ENCODE measurements around the gene RCE1.

Gene RCE1

GRCh38 chr11:66856496-66857233 lies 13.4 kb downstream of the RCE1 start, which contains the start of gene LRFN4:
LRFN4 (plus strand) TSS chr11:66857064; CDS start chr11:66857745, 681 bp downstream.
- H3K4me3 ChIP-seq (replicated peaks; ENCODE audit: insufficient read depth, low read length) = peak within 1 kb of the TSS; percentile 76
- no peak for DNase-seq (ENCODE audit: low read depth in 1 of 2, low spot score in 1 of 2)
- TF ChIP-seq REST (IDR thresholded peaks at IDR 0.05; ENCODE audit: insufficient replicate concordance, low read depth) = no peak
- no peak for TF ChIP-seq CTCF (IDR thresholded peaks at IDR 0.05; ENCODE audit: insufficient read depth, low read length)
- TF ChIP-seq SPI1 (IDR thresholded peaks at IDR 0.05; ENCODE audit: borderline replicate concordance, low read depth) = no peak
- TF ChIP-seq POLR2AphosphoS5 (IDR thresholded peaks at IDR 0.05; ENCODE audit: low read depth) = no peak
- no peak for TF ChIP-seq GABPA (IDR thresholded peaks at IDR 0.05; ENCODE audit: low read depth)

GRCh38 chr11:66857234-66857926 lies 14.1 kb downstream of the RCE1 start:
- Histone ChIP-seq H3K27me3 (ENCODE audit: insufficient read depth, poor library complexity, severe bottlenecking) (no peaks in the 10 kb centered on the region), H3K27ac (replicated peaks) (peak overlapping the region; percentile 71), H3K4me3 (replicated peaks; ENCODE audit: insufficient read depth, low read length) (peak overlapping the region; percentile 76)
- DNase-seq (ENCODE audit: low read depth in 1 of 2, low spot score in 1 of 2) = peak in 1 of 2 experiments; percentile 43
- TF ChIP-seq POLR2AphosphoS5 (IDR thresholded peaks at IDR 0.05; ENCODE audit: low read depth) (no peak), CTCF (IDR thresholded peaks at IDR 0.05; ENCODE audit: insufficient read depth, low read length) (no peak), REST (IDR thresholded peaks at IDR 0.05; ENCODE audit: insufficient replicate concordance, low read depth) (no peak), SPI1 (IDR thresholded peaks at IDR 0.05; ENCODE audit: borderline replicate concordance, low read depth) (no peak), GABPA (IDR thresholded peaks at IDR 0.05; ENCODE audit: low read depth) (no peak)

More at GRCh38 chr11:66856496-66857233, 13.4 kb downstream of the RCE1 start, which contains the start of gene LRFN4:
- H3K27ac ChIP-seq (replicated peaks) = peak within 1 kb of the TSS; percentile 96
- no peaks in the 10 kb centered on the region for H3K27me3 ChIP-seq (ENCODE audit: insufficient read depth, poor library complexity, severe bottlenecking)

- no peaks in the 10 kb centered on the region for H3K27me3 ChIP-seq (ENCODE audit: insufficient read depth, poor library complexity, severe bottlenecking)
- peak overlapping the region; percentile 76 for H3K4me3 ChIP-seq (replicated peaks; ENCODE audit: insufficient read depth, low read length)
- DNase-seq (ENCODE audit: low read depth in 1 of 2, low spot score in 1 of 2) = no peak
- H3K27ac ChIP-seq (replicated peaks) = peak overlapping the region; percentile 71
- TF ChIP-seq POLR2AphosphoS5 (IDR thresholded peaks at IDR 0.05; ENCODE audit: low read depth) (no peak), GABPA (IDR thresholded peaks at IDR 0.05; ENCODE audit: low read depth) (no peak), REST (IDR thresholded peaks at IDR 0.05; ENCODE audit: insufficient replicate concordance, low read depth) (no peak), CTCF (IDR thresholded peaks at IDR 0.05; ENCODE audit: insufficient read depth, low read length) (no peak), SPI1 (IDR thresholded peaks at IDR 0.05; ENCODE audit: borderline replicate concordance, low read depth) (no peak)
Observed at GRCh38 chr11:66857927-66858185, 14.6 kb downstream of the RCE1 start.

Measured in HL-60 (cell line).